ENCODE data around the gene CNTNAP5.

CNTNAP5 gene

GRCh38 chr2:124867247-124867646 lies 842.2 kb downstream of the CNTNAP5 start:
- Histone ChIP-seq H3F3A (ENCODE audit: insufficient read depth, low read length) (no peaks in the 10 kb centered on the region), H3K4me2 (ENCODE audit: low read depth, low read length) (no peak overlapping the region), H4K20me1 (ENCODE audit: insufficient read depth, low read length) (no peaks in the 10 kb centered on the region), H3K4me1 (ENCODE audit: low read length) (no peaks in the 10 kb centered on the region), H3K79me2 (ENCODE audit: low read length) (no peaks in the 10 kb centered on the region), H3K27me3 (replicated peaks; ENCODE audit: insufficient read depth, low read length) (no peaks in the 10 kb centered on the region), H2AFZ (ENCODE audit: low read length) (no peak overlapping the region), H3K9ac (ENCODE audit: low read length) (no peak overlapping the region), H3K9me3 (replicated peaks; ENCODE audit: insufficient read depth, low read length) (no peaks in the 10 kb centered on the region), H3K9me2 (replicated peaks; ENCODE audit: insufficient read depth, low read length) (no peaks in the 10 kb centered on the region), H3K4me3 (ENCODE audit: low read length) (no peak overlapping the region), H3K36me3 (replicated peaks; ENCODE audit: insufficient read depth, low read length) (no peaks in the 10 kb centered on the region), H3K27ac (ENCODE audit: low read length) (no peak overlapping the region)
- TF ChIP-seq EZH2phosphoT487 (IDR thresholded peaks at IDR 0.05; ENCODE audit: low read length) (no peak), EZH2 (optimal IDR thresholded peaks at IDR 0.05; ENCODE audit: low read depth, low read length) (no peak)
- TF ChIP-seq, protein P1, sequence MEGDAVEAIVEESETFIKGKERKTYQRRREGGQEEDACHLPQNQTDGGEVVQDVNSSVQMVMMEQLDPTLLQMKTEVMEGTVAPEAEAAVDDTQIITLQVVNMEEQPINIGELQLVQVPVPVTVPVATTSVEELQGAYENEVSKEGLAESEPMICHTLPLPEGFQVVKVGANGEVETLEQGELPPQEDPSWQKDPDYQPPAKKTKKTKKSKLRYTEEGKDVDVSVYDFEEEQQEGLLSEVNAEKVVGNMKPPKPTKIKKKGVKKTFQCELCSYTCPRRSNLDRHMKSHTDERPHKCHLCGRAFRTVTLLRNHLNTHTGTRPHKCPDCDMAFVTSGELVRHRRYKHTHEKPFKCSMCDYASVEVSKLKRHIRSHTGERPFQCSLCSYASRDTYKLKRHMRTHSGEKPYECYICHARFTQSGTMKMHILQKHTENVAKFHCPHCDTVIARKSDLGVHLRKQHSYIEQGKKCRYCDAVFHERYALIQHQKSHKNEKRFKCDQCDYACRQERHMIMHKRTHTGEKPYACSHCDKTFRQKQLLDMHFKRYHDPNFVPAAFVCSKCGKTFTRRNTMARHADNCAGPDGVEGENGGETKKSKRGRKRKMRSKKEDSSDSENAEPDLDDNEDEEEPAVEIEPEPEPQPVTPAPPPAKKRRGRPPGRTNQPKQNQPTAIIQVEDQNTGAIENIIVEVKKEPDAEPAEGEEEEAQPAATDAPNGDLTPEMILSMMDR (IDR thresholded peaks at IDR 0.05; ENCODE audit: low read length) = no peak
- DNase-seq = no peak

- no peaks in the 10 kb centered on the region for H3K4me1 ChIP-seq (ENCODE audit: low read length)
- no peak for TF ChIP-seq EZH2phosphoT487 (IDR thresholded peaks at IDR 0.05; ENCODE audit: low read length)
- TF ChIP-seq, protein P1 (IDR thresholded peaks at IDR 0.05; ENCODE audit: low read length) = no peak
- no peak for TF ChIP-seq EZH2 (optimal IDR thresholded peaks at IDR 0.05; ENCODE audit: low read depth, low read length)
- H3K79me2 ChIP-seq (ENCODE audit: low read length) = no peaks in the 10 kb centered on the region
- H3K9me2 ChIP-seq (replicated peaks; ENCODE audit: insufficient read depth, low read length) = no peaks in the 10 kb centered on the region
- H3K4me3 ChIP-seq (ENCODE audit: low read length) = no peak overlapping the region
- H3K9ac ChIP-seq (ENCODE audit: low read length) = no peak overlapping the region
- H3K4me2 ChIP-seq (ENCODE audit: low read depth, low read length) = no peak overlapping the region
- H3F3A ChIP-seq (ENCODE audit: insufficient read depth, low read length) = no peaks in the 10 kb centered on the region
- no peak overlapping the region for H2AFZ ChIP-seq (ENCODE audit: low read length)
- H3K9me3 ChIP-seq (replicated peaks; ENCODE audit: insufficient read depth, low read length) = no peaks in the 10 kb centered on the region
- no peak overlapping the region for H3K27ac ChIP-seq (ENCODE audit: low read length)
- DNase-seq = no peak
- H3K27me3 ChIP-seq (replicated peaks; ENCODE audit: insufficient read depth, low read length) = no peaks in the 10 kb centered on the region
- no peaks in the 10 kb centered on the region for H4K20me1 ChIP-seq (ENCODE audit: insufficient read depth, low read length)
- no peaks in the 10 kb centered on the region for H3K36me3 ChIP-seq (replicated peaks; ENCODE audit: insufficient read depth, low read length)
These were observed 849.1 kb downstream of the CNTNAP5 start for GRCh38 chr2:124874219-124874618.

GRCh38 chr2:124874676-124875075 lies 849.6 kb downstream of the CNTNAP5 start:
- no peak for DNase-seq
- H3K9me3 ChIP-seq (replicated peaks; ENCODE audit: insufficient read depth, low read length) = no peaks in the 10 kb centered on the region
- no peaks in the 10 kb centered on the region for H3K9me2 ChIP-seq (replicated peaks; ENCODE audit: insufficient read depth, low read length)
- H3K79me2 ChIP-seq (ENCODE audit: low read length) = no peaks in the 10 kb centered on the region
- no peak overlapping the region for H3K4me2 ChIP-seq (ENCODE audit: low read depth, low read length)
- no peak overlapping the region for H2AFZ ChIP-seq (ENCODE audit: low read length)
- no peaks in the 10 kb centered on the region for H3K36me3 ChIP-seq (replicated peaks; ENCODE audit: insufficient read depth, low read length)
- H4K20me1 ChIP-seq (ENCODE audit: insufficient read depth, low read length) = no peaks in the 10 kb centered on the region
- H3K27me3 ChIP-seq (replicated peaks; ENCODE audit: insufficient read depth, low read length) = no peaks in the 10 kb centered on the region
- no peak overlapping the region for H3K9ac ChIP-seq (ENCODE audit: low read length)
- TF ChIP-seq, protein P1 (IDR thresholded peaks at IDR 0.05; ENCODE audit: low read length) = no peak
- TF ChIP-seq EZH2phosphoT487 (IDR thresholded peaks at IDR 0.05; ENCODE audit: low read length) (no peak), EZH2 (optimal IDR thresholded peaks at IDR 0.05; ENCODE audit: low read depth, low read length) (no peak)
- no peaks in the 10 kb centered on the region for H3F3A ChIP-seq (ENCODE audit: insufficient read depth, low read length)
- no peaks in the 10 kb centered on the region for H3K4me1 ChIP-seq (ENCODE audit: low read length)
- H3K4me3 ChIP-seq (ENCODE audit: low read length) = no peak overlapping the region
- no peak overlapping the region for H3K27ac ChIP-seq (ENCODE audit: low read length)

Measured in MM.1S (cell line).